ENCODE results near the gene CABLES1.

DNA sequence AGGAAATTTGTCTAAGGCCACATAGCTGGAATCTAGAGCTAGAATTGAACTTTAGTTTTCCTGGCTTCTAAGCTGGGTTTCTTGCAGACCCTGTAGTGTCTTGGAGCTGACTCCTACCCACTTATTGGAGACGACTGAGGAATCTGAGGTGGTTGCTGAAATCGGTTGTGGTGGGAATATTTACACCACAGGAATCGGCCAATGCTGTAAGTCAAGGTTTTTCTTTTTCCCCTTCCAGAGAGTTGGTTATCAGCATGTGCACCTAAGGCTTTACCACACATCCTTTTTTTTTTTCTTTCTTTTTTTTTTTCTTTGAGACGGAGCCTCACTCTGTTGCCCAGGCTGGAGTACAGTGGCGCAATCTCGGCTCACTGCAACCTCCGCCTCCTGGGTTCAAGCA, 9.4 kb downstream of the CABLES1 start:
- TF ChIP-seq, protein P1, sequence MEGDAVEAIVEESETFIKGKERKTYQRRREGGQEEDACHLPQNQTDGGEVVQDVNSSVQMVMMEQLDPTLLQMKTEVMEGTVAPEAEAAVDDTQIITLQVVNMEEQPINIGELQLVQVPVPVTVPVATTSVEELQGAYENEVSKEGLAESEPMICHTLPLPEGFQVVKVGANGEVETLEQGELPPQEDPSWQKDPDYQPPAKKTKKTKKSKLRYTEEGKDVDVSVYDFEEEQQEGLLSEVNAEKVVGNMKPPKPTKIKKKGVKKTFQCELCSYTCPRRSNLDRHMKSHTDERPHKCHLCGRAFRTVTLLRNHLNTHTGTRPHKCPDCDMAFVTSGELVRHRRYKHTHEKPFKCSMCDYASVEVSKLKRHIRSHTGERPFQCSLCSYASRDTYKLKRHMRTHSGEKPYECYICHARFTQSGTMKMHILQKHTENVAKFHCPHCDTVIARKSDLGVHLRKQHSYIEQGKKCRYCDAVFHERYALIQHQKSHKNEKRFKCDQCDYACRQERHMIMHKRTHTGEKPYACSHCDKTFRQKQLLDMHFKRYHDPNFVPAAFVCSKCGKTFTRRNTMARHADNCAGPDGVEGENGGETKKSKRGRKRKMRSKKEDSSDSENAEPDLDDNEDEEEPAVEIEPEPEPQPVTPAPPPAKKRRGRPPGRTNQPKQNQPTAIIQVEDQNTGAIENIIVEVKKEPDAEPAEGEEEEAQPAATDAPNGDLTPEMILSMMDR (IDR thresholded peaks at IDR 0.05): no peak
- TF ChIP-seq POLR2AphosphoS5 (IDR thresholded peaks at IDR 0.05; ENCODE audit: low read depth, low read length) (no peak), SIN3A (IDR thresholded peaks at IDR 0.05; ENCODE audit: borderline replicate concordance, insufficient read depth, low read depth, low read length) (no peak), TCF7L2 (IDR thresholded peaks at IDR 0.05; ENCODE audit: low read depth, low read length) (no peak)
- TF ChIP-seq, protein P2, sequence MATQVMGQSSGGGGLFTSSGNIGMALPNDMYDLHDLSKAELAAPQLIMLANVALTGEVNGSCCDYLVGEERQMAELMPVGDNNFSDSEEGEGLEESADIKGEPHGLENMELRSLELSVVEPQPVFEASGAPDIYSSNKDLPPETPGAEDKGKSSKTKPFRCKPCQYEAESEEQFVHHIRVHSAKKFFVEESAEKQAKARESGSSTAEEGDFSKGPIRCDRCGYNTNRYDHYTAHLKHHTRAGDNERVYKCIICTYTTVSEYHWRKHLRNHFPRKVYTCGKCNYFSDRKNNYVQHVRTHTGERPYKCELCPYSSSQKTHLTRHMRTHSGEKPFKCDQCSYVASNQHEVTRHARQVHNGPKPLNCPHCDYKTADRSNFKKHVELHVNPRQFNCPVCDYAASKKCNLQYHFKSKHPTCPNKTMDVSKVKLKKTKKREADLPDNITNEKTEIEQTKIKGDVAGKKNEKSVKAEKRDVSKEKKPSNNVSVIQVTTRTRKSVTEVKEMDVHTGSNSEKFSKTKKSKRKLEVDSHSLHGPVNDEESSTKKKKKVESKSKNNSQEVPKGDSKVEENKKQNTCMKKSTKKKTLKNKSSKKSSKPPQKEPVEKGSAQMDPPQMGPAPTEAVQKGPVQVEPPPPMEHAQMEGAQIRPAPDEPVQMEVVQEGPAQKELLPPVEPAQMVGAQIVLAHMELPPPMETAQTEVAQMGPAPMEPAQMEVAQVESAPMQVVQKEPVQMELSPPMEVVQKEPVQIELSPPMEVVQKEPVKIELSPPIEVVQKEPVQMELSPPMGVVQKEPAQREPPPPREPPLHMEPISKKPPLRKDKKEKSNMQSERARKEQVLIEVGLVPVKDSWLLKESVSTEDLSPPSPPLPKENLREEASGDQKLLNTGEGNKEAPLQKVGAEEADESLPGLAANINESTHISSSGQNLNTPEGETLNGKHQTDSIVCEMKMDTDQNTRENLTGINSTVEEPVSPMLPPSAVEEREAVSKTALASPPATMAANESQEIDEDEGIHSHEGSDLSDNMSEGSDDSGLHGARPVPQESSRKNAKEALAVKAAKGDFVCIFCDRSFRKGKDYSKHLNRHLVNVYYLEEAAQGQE (IDR thresholded peaks at IDR 0.05; ENCODE audit: insufficient read depth in 1 of 2, low read depth in 2 of 2, low read length in 1 of 2): no peak

All from Panc1 (cell line).